ENCODE results near the gene CSH1.

DNA sequence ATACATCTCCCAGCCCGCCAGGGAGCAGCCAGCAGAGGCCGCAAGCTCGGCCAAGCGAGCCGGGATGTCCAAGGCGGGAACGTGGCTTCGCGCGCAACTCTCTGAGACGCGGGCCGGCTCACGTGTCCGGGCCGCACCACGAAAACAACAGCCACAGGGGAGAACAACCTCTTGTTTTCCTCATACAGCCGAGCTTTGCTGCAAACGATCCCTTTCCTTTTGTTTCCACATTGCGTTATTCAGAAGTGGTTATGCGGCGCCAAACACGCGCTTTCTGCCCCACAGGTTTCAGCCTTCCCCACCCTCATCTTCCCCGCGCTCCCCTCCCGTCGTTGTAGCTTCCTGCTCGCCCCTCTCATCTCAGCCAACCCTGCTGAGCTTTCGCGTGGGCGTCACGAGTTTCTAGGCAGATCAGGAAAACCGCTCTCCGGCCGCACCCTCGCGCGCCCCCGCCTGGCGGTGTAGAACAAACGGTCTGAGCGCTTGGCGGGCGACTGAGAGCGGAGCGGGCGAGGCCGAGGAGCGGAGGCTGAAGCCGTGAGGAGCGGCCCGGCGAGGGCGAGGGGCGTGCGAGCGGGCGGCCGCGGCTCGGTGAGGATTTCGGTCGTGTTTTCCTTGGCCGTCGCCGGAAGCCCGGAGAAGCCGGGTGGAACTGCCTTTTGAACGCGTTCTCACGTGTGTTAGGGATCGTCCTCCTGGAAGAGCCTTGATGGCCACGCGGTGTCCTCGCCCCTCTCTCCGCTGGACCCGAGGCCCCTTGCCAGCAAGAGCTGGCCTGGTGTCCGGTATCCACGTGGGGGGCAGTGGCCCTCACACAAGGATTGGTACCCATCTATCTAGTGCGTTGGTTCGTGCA lies 47.3 kb downstream of the CSH1 start:
- TF ChIP-seq, protein P1, sequence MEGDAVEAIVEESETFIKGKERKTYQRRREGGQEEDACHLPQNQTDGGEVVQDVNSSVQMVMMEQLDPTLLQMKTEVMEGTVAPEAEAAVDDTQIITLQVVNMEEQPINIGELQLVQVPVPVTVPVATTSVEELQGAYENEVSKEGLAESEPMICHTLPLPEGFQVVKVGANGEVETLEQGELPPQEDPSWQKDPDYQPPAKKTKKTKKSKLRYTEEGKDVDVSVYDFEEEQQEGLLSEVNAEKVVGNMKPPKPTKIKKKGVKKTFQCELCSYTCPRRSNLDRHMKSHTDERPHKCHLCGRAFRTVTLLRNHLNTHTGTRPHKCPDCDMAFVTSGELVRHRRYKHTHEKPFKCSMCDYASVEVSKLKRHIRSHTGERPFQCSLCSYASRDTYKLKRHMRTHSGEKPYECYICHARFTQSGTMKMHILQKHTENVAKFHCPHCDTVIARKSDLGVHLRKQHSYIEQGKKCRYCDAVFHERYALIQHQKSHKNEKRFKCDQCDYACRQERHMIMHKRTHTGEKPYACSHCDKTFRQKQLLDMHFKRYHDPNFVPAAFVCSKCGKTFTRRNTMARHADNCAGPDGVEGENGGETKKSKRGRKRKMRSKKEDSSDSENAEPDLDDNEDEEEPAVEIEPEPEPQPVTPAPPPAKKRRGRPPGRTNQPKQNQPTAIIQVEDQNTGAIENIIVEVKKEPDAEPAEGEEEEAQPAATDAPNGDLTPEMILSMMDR (IDR thresholded peaks at IDR 0.05), result peak; percentile 48 to 89 (median 76)
- TF ChIP-seq POLR2A (IDR thresholded peaks at IDR 0.05), result peak in 1 of 3 donors; percentile 28

Measured in body of pancreas (tissue), 4 donors.